Osteoblast (primary cell): ENCODE measurements around the gene PLEKHH2. TPM values are rescaled to one million over a fixed set of nuclear protein-coding genes. Genes with fewer than 3 reads are reported as not detected.

Source experiments
- DNase-seq: peaks from one replicate; pipeline ENCODE4 v3.0.0; 2011; ENCODE audit warnings: low spot score, mixed read lengths; ENCODE audit not compliant: insufficient read length; ENCODE audit errors: missing footprints
- H2AFZ ChIP-seq: 2 replicates; pipeline ENCODE4 v1.6.0; 2011; ENCODE audit warnings: mild to moderate bottlenecking, low read length
- H3K27ac ChIP-seq: 2 replicates; pipeline ENCODE4 v1.5.1; 2011; ENCODE audit warnings: mild to moderate bottlenecking, low read depth, low read length, moderate library complexity
- H3K27me3 ChIP-seq: 2 replicates; pipeline ENCODE4 v1.6.0; 2012; ENCODE audit warnings: mild to moderate bottlenecking, control low read depth, inconsistent platforms, low read length, moderate library complexity; ENCODE audit not compliant: insufficient read depth
- H3K36me3 ChIP-seq: 2 replicates; pipeline ENCODE4 v1.5.1; 2011; ENCODE audit warnings: mild to moderate bottlenecking, low read length, control low read depth, moderate library complexity; ENCODE audit not compliant: insufficient read depth
- H3K4me1 ChIP-seq: 2 replicates; pipeline ENCODE4 v1.5.1; 2011; ENCODE audit warnings: mild to moderate bottlenecking, low read length, control low read depth, moderate library complexity; ENCODE audit not compliant: insufficient read depth
- H3K4me2 ChIP-seq: 2 replicates; pipeline ENCODE4 v1.6.0; 2011; ENCODE audit warnings: mild to moderate bottlenecking, low read length; ENCODE audit not compliant: insufficient read depth
- H3K4me3 ChIP-seq: fragments of 200-600 bp; sonication (generic); 3 replicates; pipeline ENCODE4 v1.5.1; 2012; ENCODE audit warnings: mild to moderate bottlenecking, low read length, inconsistent platforms; ENCODE audit not compliant: insufficient read depth
- H3K79me2 ChIP-seq: 2 replicates; pipeline ENCODE4 v1.6.0; 2012; ENCODE audit warnings: mild to moderate bottlenecking, low read length, control low read depth, inconsistent platforms; ENCODE audit not compliant: insufficient read depth
- H3K9me3 ChIP-seq: 2 replicates; pipeline ENCODE4 v1.5.1; 2011; ENCODE audit warnings: low read depth, low read length, control low read depth
- H4K20me1 ChIP-seq: 2 replicates; pipeline ENCODE4 v1.6.0; 2012; ENCODE audit warnings: mild to moderate bottlenecking, low read length, control low read depth; ENCODE audit not compliant: insufficient read depth
- total RNA-seq: library from RNA; depleted of rRNA; stranded (reverse); fragments of >200 nt; gene quantifications from 2 replicates; pipeline ENCODE4 v1.2.3, GENCODE V29; 2012
- TF ChIP-seq, protein P1 (sequence below): IDR thresholded peaks from 2 replicates; pipeline ENCODE4 v1.5.1; 2011; ENCODE audit warnings: mild to moderate bottlenecking, low read depth, low read length, moderate library complexity; ENCODE audit errors: extremely low read depth

Gene PLEKHH2
- total RNA-seq, 1 donor, result 18.8 TPM

DNA sequence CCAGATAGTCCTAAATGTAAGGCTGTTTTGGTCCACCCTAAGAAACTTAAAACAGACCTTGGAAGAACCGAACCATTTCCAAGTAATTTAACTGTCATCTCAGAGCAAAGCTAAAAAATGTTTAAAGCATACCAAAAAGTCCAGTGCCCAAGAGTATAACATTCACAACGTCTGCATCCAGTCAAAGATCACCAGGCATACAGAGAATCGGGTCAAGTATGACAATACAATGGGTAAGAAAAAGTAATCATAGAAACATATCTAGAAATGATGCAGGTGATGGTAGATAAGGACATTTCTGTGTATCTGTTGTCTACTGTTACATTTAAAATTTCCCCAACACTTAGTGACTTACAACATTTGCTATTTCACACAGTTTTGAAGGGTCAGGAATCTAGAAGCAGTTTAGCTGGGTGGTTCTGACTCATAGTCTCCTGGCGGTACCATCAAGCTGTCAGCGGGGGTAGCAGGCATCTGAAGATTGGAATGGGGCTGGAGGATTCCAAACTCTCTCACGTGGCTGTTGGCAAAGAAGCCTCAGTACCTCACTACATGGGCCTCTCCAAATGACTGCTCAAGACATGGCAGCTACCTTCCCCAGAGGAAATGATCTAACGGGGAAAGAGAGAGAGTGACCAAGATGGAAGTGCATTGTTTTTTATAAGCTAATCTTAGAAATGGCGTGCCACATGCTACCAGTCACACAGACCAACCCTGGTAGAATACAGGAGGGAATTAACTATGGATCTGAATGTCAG is 100.2 kb downstream of the PLEKHH2 start:
- H3K27ac ChIP-seq, result peak overlapping the region; percentile 76
- no peak overlapping the region for H3K4me3 ChIP-seq
- H3K27me3 ChIP-seq, result no peaks in the 10 kb centered on the region
- peak; percentile 38 for DNase-seq
- TF ChIP-seq, protein P1, sequence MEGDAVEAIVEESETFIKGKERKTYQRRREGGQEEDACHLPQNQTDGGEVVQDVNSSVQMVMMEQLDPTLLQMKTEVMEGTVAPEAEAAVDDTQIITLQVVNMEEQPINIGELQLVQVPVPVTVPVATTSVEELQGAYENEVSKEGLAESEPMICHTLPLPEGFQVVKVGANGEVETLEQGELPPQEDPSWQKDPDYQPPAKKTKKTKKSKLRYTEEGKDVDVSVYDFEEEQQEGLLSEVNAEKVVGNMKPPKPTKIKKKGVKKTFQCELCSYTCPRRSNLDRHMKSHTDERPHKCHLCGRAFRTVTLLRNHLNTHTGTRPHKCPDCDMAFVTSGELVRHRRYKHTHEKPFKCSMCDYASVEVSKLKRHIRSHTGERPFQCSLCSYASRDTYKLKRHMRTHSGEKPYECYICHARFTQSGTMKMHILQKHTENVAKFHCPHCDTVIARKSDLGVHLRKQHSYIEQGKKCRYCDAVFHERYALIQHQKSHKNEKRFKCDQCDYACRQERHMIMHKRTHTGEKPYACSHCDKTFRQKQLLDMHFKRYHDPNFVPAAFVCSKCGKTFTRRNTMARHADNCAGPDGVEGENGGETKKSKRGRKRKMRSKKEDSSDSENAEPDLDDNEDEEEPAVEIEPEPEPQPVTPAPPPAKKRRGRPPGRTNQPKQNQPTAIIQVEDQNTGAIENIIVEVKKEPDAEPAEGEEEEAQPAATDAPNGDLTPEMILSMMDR, result no peak
- H3K4me1 ChIP-seq, result peaks cover 22% of the 10 kb centered on the region
- no peaks in the 10 kb centered on the region for H3K79me2 ChIP-seq
- peak overlapping the region; percentile 35 for H2AFZ ChIP-seq
- no peaks in the 10 kb centered on the region for H3K36me3 ChIP-seq
- no peaks in the 10 kb centered on the region for H4K20me1 ChIP-seq
- H3K4me2 ChIP-seq, result peak overlapping the region; percentile 63
- H3K9me3 ChIP-seq, result no peaks in the 10 kb centered on the region

DNA sequence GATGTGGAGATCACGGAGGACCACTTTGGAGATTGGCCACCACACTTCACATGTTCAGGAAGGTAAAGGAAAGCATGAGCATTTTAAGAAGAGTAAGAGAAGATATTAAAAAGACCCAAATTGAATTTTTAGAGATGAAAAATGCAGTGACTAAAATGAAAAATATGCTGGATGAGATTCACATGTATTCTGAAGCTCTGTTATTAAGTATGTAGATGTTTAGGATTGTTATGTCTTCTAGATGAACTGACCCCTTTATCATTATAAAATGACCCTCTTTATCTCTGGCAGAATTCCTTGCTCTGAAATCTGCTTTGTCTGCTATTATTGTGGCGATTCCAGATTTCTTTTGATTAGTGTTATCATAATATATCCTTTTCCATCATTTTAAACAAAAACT is 100.8 kb downstream of the PLEKHH2 start:
- no peak overlapping the region for H3K4me3 ChIP-seq
- H4K20me1 ChIP-seq, result no peaks in the 10 kb centered on the region
- no peaks in the 10 kb centered on the region for H3K9me3 ChIP-seq
- H3K4me2 ChIP-seq, result peak overlapping the region; percentile 63
- peaks cover 22% of the 10 kb centered on the region for H3K4me1 ChIP-seq
- peak overlapping the region; percentile 76 for H3K27ac ChIP-seq
- peak; percentile 25 for DNase-seq
- H2AFZ ChIP-seq, result peak overlapping the region; percentile 35
- TF ChIP-seq, protein P1, result no peak
- no peaks in the 10 kb centered on the region for H3K79me2 ChIP-seq
- H3K27me3 ChIP-seq, result no peaks in the 10 kb centered on the region
- no peaks in the 10 kb centered on the region for H3K36me3 ChIP-seq

DNA sequence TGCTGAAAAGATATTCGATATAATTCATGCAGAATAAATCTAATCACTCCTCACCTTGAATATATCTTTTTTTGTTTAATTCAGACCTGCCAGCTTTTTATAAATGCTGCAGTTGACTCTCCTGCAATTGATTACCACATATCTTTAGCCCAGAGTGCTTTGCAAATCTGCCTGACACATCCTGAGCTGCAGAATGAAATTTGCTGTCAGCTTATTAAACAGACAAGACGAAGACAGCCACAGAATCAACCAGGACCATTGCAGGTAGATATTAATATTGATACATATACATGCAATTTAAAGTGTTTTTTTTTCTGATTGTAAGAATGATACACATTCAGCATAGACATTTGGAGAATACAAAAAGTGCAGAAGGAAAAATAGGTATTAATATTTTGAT is 101.2 kb downstream of the PLEKHH2 start:
- TF ChIP-seq, protein P1, result no peak
- Histone ChIP-seq H3K4me2 (peak overlapping the region; percentile 63), H3K9me3 (no peaks in the 10 kb centered on the region), H3K4me1 (peaks cover 22% of the 10 kb centered on the region), H3K36me3 (no peaks in the 10 kb centered on the region), H2AFZ (no peak overlapping the region), H3K27ac (peak overlapping the region; percentile 76), H3K79me2 (no peaks in the 10 kb centered on the region), H3K27me3 (no peaks in the 10 kb centered on the region), H3K4me3 (no peak overlapping the region), H4K20me1 (no peaks in the 10 kb centered on the region)
- DNase-seq, result no peak

DNA sequence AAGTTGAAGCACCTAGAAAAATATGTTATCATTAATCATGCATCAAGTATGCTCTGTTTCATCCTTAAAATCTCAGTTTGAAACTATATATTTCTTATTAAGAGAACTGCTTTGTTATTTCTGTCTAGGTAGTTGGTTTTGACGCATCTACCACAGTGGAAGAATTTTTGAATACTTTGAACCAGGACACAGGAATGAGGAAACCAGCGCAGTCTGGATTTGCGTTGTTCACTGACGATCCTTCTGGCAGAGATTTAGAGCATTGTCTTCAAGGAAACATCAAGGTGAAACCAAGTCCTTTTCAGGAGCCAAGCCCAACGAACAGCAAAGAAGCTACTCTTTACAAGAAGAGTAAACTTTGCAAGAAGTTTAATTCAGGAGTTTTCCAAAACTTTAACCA is 106.6 kb downstream of the PLEKHH2 start:
- Histone ChIP-seq H3K4me1 (peaks cover 7% of the 10 kb centered on the region), H3K4me3 (no peak overlapping the region), H3K27ac (no peak overlapping the region), H3K79me2 (no peaks in the 10 kb centered on the region), H3K9me3 (no peaks in the 10 kb centered on the region), H2AFZ (no peak overlapping the region), H3K4me2 (no peak overlapping the region), H4K20me1 (no peaks in the 10 kb centered on the region), H3K36me3 (no peaks in the 10 kb centered on the region), H3K27me3 (no peaks in the 10 kb centered on the region)
- no peak for DNase-seq
- TF ChIP-seq, protein P1, result no peak
